Liver (tissue), 9 donors: ENCODE measurements around the gene PGAP3. TPM values are rescaled to one million over a fixed set of nuclear protein-coding genes. Genes with fewer than 3 reads are reported as not detected.

Experiments used
- DNase-seq: peaks from one replicate; pipeline ENCODE4 v3.0.0-alpha.2; 2017; ENCODE audit warnings: low spot score
- H3K27ac ChIP-seq, 2 donors: one replicate each; pipeline ENCODE4 v1.7.0; 2013; ENCODE audit warnings: inconsistent platforms in 2 of 2, low read length in 2 of 2, control low read depth in 1 of 2, low read depth in 1 of 2, mild to moderate bottlenecking in 1 of 2
- H3K27me3 ChIP-seq, 4 donors: one replicate each; pipeline versions ENCODE4 v1.6.1 to v1.7.0; 2013; ENCODE audit warnings: low read length in 3 of 4, inconsistent platforms in 1 of 4, mild to moderate bottlenecking in 1 of 4, moderate library complexity in 1 of 4; ENCODE audit not compliant: control insufficient read depth in 4 of 4, insufficient read depth in 4 of 4
- H3K36me3 ChIP-seq, 4 donors: one replicate each; pipeline versions ENCODE4 v1.6.1 to v1.7.0; 2013; ENCODE audit warnings: low read length in 3 of 4, mild to moderate bottlenecking in 3 of 4, low read depth in 1 of 4, moderate library complexity in 1 of 4; ENCODE audit not compliant: control insufficient read depth in 4 of 4, insufficient read depth in 3 of 4
- H3K4me1 ChIP-seq, 4 donors: one replicate each; pipeline versions ENCODE4 v1.6.1 to v1.7.0; 2013; ENCODE audit warnings: low read length in 3 of 4, mild to moderate bottlenecking in 3 of 4, moderate library complexity in 1 of 4; ENCODE audit not compliant: control insufficient read depth in 4 of 4, insufficient read depth in 4 of 4
- H3K4me3 ChIP-seq, 3 donors: one replicate each; pipeline versions ENCODE4 v1.6.1 to v1.7.0; 2013; ENCODE audit warnings: low read length in 3 of 3, control low read depth in 1 of 3, low read depth in 1 of 3, mild to moderate bottlenecking in 1 of 3
- H3K9ac ChIP-seq, 2 donors: one replicate each; pipeline ENCODE4 v1.7.0; 2013; ENCODE audit warnings: low read length in 2 of 2, mild to moderate bottlenecking in 2 of 2, moderate library complexity in 2 of 2, control low read depth in 1 of 2, low read depth in 1 of 2
- H3K9me3 ChIP-seq, 4 donors: one replicate each; pipeline versions ENCODE4 v1.6.1 to v1.7.0; 2013; ENCODE audit warnings: low read length in 3 of 4; ENCODE audit not compliant: control insufficient read depth in 4 of 4
- ATF3 ChIP-seq: IDR thresholded peaks from 2 replicates; pipeline ENCODE4 v1.6.1; 2016; ENCODE audit warnings: antibody characterized with exemption
- CTCF ChIP-seq: fragments of 150-350 bp; IDR thresholded peaks from 2 replicates; pipeline ENCODE4 v1.5.1; 2017; ENCODE audit warnings: improper control_type of control experiment, low read depth, low read length; ENCODE audit not compliant: missing input control
- EGR1 ChIP-seq, 2 donors: IDR thresholded peaks; 2 replicates each; pipeline ENCODE4 v1.6.1; 2016 to 2018; ENCODE audit warnings: antibody characterized with exemption in 2 of 2, low read depth in 2 of 2
- FOXA1 ChIP-seq: IDR thresholded peaks from 2 replicates; pipeline ENCODE4 v1.6.1; 2016; ENCODE audit warnings: antibody characterized with exemption
- FOXA2 ChIP-seq: IDR thresholded peaks from 2 replicates; pipeline ENCODE4 v1.6.1; 2016; ENCODE audit warnings: antibody characterized with exemption
- GABPA ChIP-seq, 2 donors: IDR thresholded peaks in 1 of 2; conservative IDR thresholded peaks in 1 of 2; 2 replicates each; pipeline ENCODE4 v1.6.1; 2016; ENCODE audit warnings: antibody characterized with exemption in 2 of 2, mild to moderate bottlenecking in 1 of 2, moderate library complexity in 1 of 2
- HNF4A ChIP-seq, 2 donors: conservative IDR thresholded peaks; 2 replicates each; pipeline ENCODE4 v1.6.1; 2016; ENCODE audit warnings: antibody characterized with exemption in 2 of 2, mild to moderate bottlenecking in 2 of 2
- HNF4G ChIP-seq: IDR thresholded peaks from 2 replicates; pipeline ENCODE4 v1.6.1; 2016; ENCODE audit warnings: antibody characterized with exemption
- JUND ChIP-seq, 2 donors: IDR thresholded peaks; 2 replicates each; pipeline ENCODE4 v1.6.1; 2016; ENCODE audit warnings: antibody characterized with exemption in 2 of 2
- MAX ChIP-seq: IDR thresholded peaks from 2 replicates; pipeline ENCODE4 v1.6.1; 2016; ENCODE audit warnings: antibody characterized with exemption
- NR2F2 ChIP-seq: IDR thresholded peaks from 2 replicates; pipeline ENCODE4 v1.6.1; 2016; ENCODE audit warnings: antibody characterized with exemption
- RAD21 ChIP-seq, 2 donors: IDR thresholded peaks; 2 replicates each; pipeline ENCODE4 v1.6.1; 2016; ENCODE audit warnings: antibody characterized with exemption in 2 of 2, mild to moderate bottlenecking in 2 of 2
- REST ChIP-seq: IDR thresholded peaks from 2 replicates; pipeline ENCODE4 v1.6.1; 2016; ENCODE audit warnings: antibody characterized with exemption, mild to moderate bottlenecking
- RXRA ChIP-seq, 2 donors: IDR thresholded peaks; 2 replicates each; pipeline ENCODE4 v1.6.1; 2017 to 2018; ENCODE audit warnings: antibody characterized with exemption in 2 of 2, mild to moderate bottlenecking in 1 of 2
- SP1 ChIP-seq: IDR thresholded peaks from 2 replicates; pipeline ENCODE4 v1.6.1; 2018; ENCODE audit warnings: antibody characterized with exemption, mild to moderate bottlenecking
- TAF1 ChIP-seq: conservative IDR thresholded peaks from 2 replicates; pipeline ENCODE4 v1.6.1; 2016; ENCODE audit warnings: antibody characterized with exemption, mild to moderate bottlenecking
- YY1 ChIP-seq: IDR thresholded peaks from 2 replicates; pipeline ENCODE4 v1.6.1; 2016; ENCODE audit warnings: antibody characterized with exemption, mild to moderate bottlenecking
- ZBTB33 ChIP-seq: IDR thresholded peaks from 2 replicates; pipeline ENCODE4 v1.6.1; 2016; ENCODE audit warnings: antibody characterized with exemption
- WGBS: extraction: QIAGEN DNeasy Blood & Tissue Kit; methylation state at CpG from one replicate; pipeline ENCODE4 v1.1.7; 2013; 5-methylcytosine and 5-hydroxymethylcytosine counted together
- polyA plus RNA-seq, 2 donors: library from polyadenylated mRNA; stranded (reverse) in 1 of 2; unstranded in 1 of 2; fragments of 200-250 nt in 1 of 2; fragments of >200 nt in 1 of 2; fragmentation: Nextera tagmentation in 1 of 2; extraction: Ambion mirVana in 1 of 2; gene quantifications; one replicate each; pipeline versions ENCODE4 v1.2.1 to v1.2.3, GENCODE V29; 2013 to 2015
- total RNA-seq, 2 donors: library from RNA; depleted of rRNA; stranded (reverse); fragments of >200 nt; gene quantifications; one replicate each; pipeline ENCODE4 v1.2.3, GENCODE V29; 2014
- donor health status: healthy.
- donor health status: healthy.
- donor health status: healthy.
- donor health status: healthy.
- donor health status: healthy.

The PGAP3 gene
- total and polyA plus RNA-seq, 4 donors = 7.9 to 19.5 (median 14.0) TPM

GRCh38 chr17:39706921-39707337 lies 19.1 kb upstream of the PGAP3 start:
- H3K4me3 ChIP-seq = no peak overlapping the region
- no peaks in the 10 kb centered on the region for H3K9me3 ChIP-seq
- peaks cover 26 to 53% (median 49%) of the 10 kb centered on the region in 4 donors for H3K4me1 ChIP-seq
- no peak overlapping the region for H3K9ac ChIP-seq
- peak overlapping the region; percentile 15 to 98 for H3K27ac ChIP-seq
- 76% methylated on average over 7 of the region's 7 CpGs for WGBS
- H3K36me3 ChIP-seq = peaks cover 0 to 22% (median 5%) of the 10 kb centered on the region in 4 donors
- no peak for TF ChIP-seq TAF1
- no peak for TF ChIP-seq FOXA1
- no peak for TF ChIP-seq CTCF
- TF ChIP-seq RAD21 (IDR thresholded peaks at IDR 0.05) = no peak
- no peak for TF ChIP-seq JUND (IDR thresholded peaks at IDR 0.05)
- DNase-seq = no peak
- H3K27me3 ChIP-seq = no peaks in the 10 kb centered on the region

- DNase-seq = no peak
- Histone ChIP-seq H3K27ac (peak overlapping the region; percentile 95 to 98), H3K27me3 (no peaks in the 10 kb centered on the region), H3K4me1 (peaks cover 26 to 59% (median 54%) of the 10 kb centered on the region in 4 donors), H3K9me3 (no peaks in the 10 kb centered on the region), H3K36me3 (peaks cover 0 to 16% (median 4%) of the 10 kb centered on the region in 4 donors), H3K9ac (no peak overlapping the region), H3K4me3 (no peak overlapping the region)
- no peak for TF ChIP-seq REST
- TF ChIP-seq CTCF = no peak
- no peak for TF ChIP-seq TAF1
- TF ChIP-seq EGR1 (IDR thresholded peaks at IDR 0.05; ENCODE audit: low read depth in 2 of 2) = no peak
- no peak for TF ChIP-seq JUND (IDR thresholded peaks at IDR 0.05)
- TF ChIP-seq YY1 = no peak
- TF ChIP-seq FOXA2 = no peak
- no peak for TF ChIP-seq HNF4G
- TF ChIP-seq HNF4A (conservative IDR thresholded peaks at IDR 0.05) = no peak
- no peak for TF ChIP-seq ATF3
- TF ChIP-seq MAX = no peak
- no peak for TF ChIP-seq ZBTB33
- TF ChIP-seq SP1 = no peak
- no peak for TF ChIP-seq RAD21 (IDR thresholded peaks at IDR 0.05)
- TF ChIP-seq FOXA1 = no peak
- no peak for TF ChIP-seq NR2F2
- no peak for TF ChIP-seq RXRA (IDR thresholded peaks at IDR 0.05)
- TF ChIP-seq GABPA (IDR thresholded peaks at IDR 0.05 in 1 of 2, conservative IDR thresholded peaks at IDR 0.05 in 1 of 2) = no peak
- whole genome bisulfite sequencing = 65% methylated on average over 8 of the region's 8 CpGs
These were observed 18.5 kb upstream of the PGAP3 start for GRCh38 chr17:39706383-39706782.
